DMS53 treated with DMSO at 0.1 percent for 48 hours (cell line): ENCODE results near the gene ABCF2.

Experiments
- DNase-seq: peaks from one replicate; lab custom pipeline; 2025; ENCODE audit not compliant: unreplicated experiment; lab: John Stamatoyannopoulos, UW

Gene ABCF2

DNA sequence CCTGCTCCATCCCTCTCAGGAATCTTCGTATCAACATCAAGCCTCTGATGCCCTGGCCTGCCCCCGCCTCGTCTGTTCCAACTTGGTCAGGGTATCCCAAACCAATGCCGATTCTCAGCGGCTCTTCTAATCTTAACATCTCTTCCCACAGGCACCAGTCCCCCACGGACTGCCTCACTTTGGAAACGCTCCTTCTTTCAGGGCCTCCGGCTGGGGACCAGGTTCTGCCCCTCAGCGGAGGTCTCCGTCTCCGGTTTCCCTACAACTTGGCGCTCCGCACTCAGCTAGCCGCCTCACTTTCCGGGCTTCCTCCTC is 488 bp downstream of the ABCF2 start:
- no peak for DNase-seq

DNA sequence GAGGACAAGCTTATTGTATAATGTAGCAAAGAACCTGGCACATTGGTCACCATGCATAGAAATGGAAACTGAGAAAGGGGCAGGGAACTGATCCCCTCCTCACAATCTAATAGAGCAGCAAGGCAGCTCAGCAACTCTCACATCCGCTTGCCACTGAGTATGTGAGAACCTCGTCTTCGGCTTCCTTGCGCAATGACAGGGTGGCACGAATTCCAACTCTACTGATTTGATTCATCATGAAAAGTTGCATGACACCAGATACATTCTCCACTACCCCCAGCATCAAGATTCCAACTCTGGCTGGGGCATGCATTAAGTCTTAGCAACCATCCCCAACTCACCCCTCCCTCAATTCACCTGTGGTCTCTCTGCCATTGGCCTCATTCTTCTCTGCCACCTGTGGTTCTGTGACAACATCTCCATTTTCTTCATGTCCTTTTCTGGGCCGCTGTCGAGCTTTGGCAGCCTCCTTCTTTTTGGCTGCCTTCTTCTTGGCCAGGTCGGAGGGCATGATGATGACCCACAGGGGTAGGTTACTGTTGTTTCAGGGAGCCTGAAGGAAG is 976 bp downstream of the ABCF2 start:
- no peak for DNase-seq

DNA sequence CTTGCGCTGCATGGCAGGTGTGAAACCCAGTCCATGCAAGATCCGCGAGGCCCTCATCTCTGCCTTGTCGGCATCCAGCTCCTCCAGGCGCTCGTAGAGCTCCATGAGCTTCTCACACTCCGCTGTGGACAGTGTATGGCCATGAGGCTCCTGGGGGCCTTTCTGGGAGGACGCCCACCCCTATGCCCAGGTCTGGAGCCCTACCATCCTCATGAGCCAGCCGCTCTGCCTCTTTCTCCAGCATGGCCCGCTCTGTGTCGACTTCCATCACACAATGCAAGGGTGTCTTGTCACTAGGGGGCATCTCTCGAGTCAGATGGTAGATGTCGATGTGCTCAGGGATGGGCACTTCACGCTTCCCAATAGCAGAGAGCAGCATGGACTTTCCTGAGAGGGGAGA is 3.3 kb downstream of the ABCF2 start:
- DNase-seq, result no peak

DNA sequence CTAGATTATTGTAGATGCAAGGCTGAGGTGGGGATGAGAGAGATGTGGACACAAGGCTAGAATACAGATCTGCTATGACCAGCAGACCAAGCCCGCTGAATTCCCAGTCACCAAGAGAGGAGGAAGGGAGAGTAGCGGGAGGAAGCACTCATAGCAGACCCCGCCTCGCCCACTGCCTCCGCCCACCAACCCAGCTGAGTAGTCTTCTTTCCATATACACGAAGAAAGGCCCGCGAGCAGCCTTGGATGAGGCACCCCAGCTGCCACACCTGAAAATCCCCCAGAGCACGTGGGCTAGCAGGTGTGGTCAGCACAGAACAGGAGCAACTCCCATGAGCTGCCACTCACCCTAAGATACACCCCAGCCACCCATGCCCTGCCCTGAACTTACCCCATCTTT is 8.8 kb downstream of the ABCF2 start:
- no peak for DNase-seq

DNA sequence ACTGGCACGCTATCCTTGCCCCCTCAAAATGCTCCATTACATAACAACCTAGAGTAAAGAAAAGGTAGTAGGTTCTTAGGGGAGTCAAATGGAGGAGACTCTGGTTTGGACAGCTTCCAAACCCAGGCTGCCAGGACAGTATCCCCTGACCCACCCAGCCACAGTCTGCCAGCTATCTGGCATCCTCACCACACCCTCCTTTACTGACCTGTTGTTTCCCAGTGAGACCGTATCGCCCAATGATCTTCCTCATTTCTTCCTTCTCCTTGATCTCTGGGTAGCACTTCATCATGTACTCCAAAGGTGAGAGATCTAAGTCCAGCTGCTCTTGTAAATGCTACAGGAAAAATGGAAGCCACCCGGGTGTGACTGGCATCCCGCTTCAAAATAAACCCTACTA is 11.6 kb downstream of the ABCF2 start:
- DNase-seq, result no peak

DNA sequence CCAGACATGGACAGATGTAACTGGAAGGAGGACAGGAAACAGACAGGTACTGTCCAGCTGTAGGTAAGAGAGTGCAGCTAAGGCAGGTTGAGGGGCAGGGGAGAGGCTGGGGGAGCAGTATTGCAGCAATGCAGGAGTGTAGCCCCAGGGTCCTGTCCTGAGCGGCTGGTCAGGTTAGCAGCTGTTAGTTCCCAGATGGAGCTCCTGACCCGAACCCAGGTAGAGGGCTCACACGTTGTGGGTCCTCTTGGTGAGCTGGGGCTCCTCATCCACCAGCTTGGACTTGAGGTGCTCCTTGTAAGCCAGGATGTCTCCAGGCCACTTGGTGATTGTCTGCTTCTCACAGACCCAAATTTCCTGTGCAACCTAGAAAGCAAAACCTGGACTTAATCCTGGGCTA is 13.2 kb downstream of the ABCF2 start:
- DNase-seq, result no peak

DNA sequence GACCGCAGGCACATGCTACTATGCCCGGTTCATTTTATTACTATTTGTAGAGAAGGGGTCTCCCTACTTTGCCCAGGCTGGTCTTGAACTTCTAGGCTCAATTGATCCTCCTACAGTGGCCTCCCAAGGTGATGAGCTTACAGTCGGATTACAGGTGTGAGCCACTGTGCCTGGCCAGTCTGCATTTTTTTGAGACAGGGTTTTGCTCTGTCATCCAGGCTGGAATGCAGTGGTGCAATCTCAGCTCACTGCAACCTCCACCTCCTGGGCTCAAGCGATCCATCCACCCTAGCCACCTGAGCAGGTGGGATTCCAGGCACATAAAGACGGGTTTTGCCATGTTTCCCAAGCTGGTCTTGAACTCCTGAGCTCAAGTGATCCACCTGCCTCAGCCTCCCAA is 14.4 kb downstream of the ABCF2 start:
- no peak for DNase-seq

DNA sequence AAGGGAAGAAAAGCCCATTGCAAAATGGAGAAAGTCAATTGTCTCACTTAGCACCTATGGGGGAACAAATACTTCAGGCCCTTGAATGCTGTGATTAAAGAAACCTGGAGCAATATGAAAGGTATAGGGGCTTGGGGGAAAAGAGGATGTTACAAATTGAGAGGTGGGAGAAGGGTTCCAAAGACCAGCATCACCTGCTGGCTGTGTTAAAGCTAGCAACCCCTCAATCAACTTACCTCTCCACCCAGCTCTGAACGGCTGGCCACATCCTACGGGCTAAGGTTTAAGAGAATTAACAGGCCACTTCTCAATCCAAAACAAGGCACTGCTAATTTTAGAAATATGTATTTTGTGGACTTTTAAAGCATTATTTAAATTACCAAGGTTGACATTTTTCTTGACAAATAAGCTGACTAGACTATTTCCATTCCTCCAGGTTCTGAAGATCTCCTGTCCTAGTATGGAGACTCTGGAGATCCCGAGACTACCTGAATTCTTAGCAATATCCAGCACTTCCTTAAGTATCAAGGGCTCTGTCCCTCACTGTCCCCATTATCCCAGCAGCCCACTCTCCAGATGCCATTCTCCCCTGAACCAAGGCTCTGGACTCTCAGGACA is 15.7 kb downstream of the ABCF2 start:
- DNase-seq, result no peak

DNA sequence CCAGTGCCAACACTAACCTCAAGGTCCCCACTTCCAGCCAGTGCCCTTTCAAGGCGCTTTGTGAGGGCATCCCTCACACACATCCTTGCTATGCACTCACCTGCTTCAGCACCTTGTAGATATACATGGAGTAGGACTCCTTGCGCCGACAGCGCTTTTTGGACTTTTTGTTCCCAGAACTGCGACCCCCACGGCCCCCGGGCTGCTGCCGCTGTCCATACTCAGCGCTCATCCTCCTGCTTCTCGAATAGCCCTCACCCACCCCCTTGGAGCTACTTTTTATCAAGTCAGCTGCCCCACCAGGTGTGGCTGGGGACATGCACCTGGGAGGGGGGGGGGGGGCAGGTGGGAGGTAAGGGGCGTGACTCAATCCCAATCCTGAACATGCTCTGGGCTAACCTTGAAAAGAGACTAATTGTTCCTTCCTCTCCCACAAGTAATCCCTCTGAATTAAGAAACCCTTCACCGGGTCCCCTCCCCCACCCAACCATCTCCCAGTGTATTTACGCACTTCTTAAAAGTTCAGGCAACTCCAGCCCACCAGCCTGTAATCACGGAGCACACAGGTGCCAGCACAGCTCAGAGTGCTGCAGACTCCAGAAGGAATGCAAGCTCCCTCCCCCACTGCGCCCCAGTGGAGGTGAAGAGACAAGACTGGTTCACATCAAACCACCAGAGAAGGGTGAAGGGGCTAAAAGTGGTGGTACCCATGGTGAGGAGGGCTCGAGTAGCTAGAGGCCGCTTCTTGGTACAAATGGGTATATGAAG is 16.7 kb downstream of the ABCF2 start, which contains the start of gene H2BK1:
Gene H2BK1 (minus strand): TSS at position 402 of the 768 bp plus-strand sequence. CDS start 170 bp downstream, at position 232.
- DNase-seq, result no peak

DNA sequence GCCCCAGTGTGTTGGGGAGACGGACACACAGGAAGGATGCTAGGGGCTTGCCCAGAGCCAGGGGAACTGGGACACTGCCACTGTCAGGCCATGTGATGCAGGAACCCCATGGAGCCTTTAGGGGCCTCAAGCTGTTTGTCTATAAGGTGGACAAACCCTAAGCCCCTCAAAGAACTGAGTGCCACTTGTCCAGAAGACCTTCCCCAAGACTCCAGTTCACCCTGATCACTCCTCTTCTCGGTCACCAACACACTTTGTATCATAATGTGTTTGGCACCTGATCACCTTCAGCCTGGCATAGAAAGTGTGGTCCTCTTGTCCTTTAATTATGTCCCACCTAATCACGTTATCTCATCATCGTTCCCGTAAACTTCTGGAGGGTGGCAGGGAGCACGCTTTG is 17.4 kb downstream of the ABCF2 start:
- no peak for DNase-seq

DNA sequence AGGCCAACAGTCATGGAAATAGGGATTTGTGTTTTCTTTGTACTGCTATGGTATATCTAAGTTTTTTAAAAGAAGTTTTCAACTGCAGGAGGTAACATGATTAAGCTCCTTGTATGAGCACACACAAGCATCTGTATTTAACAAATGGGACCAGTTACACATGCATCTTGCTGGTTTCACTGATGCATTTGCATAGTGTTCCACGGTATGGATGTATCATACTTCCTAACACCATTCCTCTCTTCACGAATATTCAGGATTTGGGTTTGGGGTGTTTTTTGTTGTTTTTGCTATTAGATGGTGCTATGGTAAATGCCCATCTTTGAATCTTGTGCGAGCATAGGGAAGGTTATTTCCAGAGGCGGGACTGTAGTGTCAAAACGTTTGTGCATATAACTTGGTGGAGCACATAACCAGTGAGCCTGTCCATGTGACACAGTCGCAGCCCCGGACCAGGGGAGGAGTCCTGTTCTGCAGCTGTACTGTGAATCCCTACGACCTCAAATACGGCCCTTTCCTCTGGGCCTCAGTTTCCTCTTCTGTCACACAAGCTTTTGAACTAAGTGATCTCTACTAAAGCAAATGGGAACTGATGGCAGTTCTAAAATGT is 18.6 kb downstream of the ABCF2 start:
- DNase-seq, result no peak

DNA sequence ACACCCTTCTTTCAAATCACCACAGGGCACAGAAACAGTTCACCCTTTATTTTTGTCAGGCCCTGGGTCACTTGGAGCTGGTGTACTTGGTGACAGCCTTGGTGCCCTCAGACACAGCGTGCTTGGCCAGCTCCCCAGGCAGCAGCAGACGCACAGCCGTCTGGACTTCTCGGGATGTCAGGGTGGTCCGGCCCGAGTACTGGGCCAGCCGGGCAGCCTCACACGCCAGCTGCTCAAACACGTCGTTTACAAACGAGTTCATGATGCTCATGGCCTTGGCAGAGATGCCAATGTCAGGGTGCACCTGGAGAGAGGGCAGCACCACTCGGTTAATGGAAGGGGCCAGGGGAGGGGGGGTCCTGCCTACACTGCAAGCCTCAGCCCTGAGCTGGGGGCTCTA is 19.2 kb downstream of the ABCF2 start:
- no peak for DNase-seq

DNA sequence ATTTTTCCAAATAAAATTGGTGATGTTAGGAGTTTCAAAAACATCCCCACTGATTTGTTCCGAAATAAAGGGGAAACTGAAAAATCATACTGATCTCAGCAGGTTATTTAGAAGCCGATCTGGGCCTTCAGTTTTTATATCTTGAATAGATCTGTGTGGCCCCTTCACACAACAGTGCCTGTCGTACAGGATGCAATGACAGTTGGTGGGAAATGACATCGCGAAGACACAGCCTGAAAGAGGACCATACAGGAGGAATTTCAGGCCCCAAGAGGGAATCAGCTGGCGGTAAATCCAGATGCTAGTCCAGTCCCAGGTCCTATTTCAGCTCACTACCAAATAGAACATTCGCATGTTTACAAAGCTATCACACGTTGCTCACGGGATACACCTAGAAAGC is 19.7 kb downstream of the ABCF2 start:
- no peak for DNase-seq

DNA sequence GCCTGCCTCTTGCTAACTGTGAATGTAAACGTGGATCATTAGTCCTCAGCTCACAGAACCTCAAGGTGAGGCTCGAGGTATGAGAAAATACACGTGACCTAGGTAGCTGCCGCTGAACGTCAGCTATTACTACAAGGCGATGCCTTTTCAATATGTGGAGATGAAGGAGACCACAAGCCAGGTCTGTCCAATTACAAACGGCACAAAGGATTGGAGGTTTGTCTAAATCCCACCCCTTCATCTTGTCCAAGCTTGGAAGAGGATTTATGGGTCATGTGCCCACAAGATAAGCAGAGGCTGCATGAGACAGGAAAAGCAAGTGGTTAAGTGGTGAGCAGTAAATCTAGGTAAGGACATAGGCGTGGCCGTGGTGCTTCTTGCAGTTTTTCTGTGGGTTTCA is 20.1 kb downstream of the ABCF2 start:
- no peak for DNase-seq

DNA sequence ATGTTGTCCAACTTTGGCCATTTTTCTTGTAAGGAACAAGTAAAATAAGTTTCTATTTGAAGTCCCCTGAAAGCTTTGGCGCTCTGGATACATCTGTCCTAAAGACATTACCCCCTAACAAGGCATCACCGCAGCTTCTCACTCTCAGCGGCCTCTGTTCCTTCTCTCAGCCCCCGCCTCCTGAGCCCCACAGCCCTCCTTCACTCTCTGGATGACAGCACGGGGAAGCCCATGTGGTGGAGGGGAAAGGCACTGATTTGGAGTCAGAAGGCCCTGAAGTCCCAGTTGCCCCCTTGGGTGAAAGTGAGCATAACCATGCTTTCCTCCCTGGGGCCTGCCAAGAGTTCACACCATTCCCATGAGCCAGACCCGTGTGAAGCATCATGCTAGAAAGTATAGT is 21.3 kb downstream of the ABCF2 start:
- no peak for DNase-seq

DNA sequence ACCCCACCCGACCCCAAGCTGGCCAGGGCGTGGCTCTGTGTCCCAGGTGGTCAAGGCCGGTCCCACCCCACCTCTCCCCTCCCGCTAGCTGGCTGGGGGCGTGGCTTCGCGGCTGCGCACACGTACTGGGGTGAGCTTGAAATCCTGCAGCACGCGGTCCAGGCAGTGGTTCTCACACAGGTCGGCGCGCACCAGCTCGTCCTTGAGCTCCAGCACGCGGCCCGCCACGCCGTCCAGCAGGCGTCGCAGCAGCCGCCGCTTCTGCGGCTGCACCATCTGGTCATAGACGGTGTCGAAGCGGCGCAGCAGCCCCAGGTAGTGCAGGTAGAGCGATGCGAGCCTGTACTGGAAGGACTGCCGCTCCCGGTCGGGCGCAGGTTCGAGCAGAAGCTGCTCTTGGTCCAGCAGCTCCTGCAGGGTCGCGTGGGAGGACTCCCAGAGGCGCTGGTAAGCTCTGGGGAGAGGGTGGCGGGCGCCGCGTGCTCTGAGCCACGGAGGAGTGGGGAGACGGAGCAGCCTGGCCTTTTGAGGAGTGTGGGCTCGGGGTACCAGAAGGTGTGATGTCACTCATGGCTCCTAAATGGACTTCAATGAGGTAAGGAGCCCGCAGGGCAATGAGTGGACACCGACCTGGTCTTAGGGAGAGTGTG is 22.5 kb downstream of the ABCF2 start:
- peak; percentile 38 for DNase-seq

DNA sequence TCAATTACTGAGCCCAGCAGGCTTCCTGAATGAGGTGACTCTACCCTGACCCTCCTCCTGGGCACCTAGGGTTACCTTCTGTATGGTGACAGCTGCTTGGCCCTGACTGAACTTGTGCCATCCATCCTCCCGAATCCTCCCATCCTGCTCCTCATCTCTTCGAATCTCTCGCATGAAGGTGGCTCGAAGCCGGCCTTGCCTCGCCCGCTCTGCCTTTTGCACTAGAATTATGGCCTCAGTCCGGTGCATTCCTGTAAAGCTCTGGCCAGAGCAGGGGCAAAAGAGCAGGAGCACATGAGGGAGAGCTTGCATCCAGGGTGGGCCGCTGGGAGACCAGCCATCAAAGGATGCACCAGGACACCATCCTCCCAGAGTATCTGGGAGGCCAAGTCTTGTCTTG is 24.2 kb downstream of the ABCF2 start:
- no peak for DNase-seq

DNA sequence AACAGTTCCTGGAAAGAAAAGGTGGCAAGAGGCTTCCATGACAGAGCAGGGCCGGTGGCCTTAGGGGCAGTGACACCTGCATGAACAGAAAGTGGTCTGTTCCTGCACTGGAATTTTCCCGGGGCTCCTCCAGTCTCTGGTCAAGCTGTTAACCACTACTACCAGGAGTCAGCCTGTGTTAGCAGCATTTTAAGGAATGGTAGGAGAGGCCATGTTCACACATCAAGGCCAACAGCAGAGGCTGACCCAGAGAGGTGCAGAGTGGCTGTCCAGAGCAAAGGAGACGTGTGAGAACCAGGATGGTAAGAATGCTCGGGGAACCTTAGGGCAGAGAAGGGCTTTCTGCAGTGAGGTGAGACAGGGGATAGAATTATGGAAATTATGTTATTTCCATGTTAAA is 25.3 kb downstream of the ABCF2 start:
- no peak for DNase-seq

DNA sequence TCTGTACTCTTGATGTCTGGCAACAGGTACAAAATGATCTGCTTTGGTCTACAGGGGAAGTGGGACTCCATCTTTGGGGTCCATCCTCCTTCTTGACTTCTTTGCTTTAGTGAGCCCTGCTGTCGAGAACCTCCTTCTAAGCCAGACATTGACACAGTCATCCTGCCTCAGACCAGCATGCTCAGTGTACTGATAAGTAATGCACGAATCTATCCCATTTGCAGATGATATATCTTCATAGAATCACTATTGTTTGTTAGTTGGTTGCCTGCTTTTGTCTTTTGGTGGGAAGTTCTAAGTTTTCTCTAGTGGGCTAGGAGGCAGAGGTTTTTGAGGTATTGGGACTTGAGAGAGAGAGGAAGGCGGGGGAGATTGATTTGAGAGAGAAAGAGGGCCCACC is 25.7 kb downstream of the ABCF2 start:
- no peak for DNase-seq

DNA sequence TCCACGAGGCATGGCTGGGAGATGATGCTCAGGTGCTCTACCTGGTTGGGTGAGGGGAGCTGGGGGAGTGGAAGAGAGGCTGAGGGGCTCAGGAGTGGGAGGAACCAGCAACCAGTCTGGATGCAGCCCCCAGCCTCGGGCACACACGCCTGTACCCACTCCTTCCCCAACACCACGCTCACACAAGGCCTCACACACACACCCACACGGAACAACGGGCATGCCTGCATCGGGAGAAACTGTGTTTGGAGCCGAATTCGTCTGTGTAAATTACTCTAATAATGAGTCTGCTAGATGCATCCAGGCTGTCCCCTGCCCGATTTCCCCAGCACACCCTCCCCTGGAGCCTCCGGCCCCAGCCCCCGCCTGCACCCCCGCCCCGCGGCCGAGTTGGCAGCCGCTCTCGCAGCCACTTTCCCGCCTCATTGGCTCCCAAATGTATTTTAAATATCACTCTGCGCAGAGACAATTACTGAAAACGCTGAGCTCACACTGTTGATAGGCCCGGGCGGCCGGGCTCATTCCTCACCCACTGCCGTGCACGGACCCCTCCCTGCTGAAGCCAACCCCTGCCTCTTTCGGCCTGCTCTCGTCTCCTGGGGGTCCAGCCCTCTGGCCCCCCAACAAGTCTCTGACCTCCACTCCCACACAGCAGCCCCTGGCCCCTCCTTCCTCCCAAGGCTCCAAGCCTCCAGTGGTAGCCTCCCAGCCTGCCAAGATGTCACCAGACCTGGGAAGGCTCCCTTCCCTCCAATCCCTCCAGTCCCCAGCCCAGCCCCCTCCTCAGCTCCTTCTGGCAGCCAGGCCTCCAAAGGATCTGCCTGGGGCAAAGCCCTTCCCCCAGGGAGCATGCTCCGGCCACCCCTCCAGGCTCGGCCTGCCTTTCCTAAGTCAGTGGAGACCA is 27.8 kb downstream of the ABCF2 start:
- DNase-seq, result no peak

DNA sequence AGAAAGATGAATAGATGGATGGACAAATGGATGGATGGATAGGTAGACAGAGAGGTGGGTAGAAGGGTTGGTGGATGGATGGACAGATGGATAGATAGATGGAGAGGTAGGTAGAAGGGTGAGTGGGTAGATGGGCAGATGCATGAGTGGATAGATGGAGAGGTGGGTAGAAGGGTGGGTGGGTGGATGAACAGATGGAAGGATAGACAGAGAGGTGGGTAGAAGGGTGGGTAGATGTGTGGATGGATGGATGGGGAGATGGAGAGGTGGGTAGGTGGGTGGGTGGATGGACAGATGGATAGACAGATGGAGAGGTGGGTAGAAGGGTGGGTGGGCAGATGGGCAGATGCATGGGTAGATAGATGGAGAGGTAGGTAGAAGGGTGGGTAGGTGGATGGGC is 29.1 kb downstream of the ABCF2 start:
- DNase-seq, result no peak
